Liver (tissue), 9 donors: ENCODE results near the gene RABEP1. TPM values are rescaled to one million over a fixed set of nuclear protein-coding genes. Genes with fewer than 3 reads are reported as not detected.

Experiments used
- DNase-seq: peaks from one replicate; pipeline ENCODE4 v3.0.0-alpha.2; 2017; ENCODE audit warnings: low spot score
- H3K27ac ChIP-seq, 2 donors: one replicate each; pipeline ENCODE4 v1.7.0; 2013; ENCODE audit warnings: inconsistent platforms in 2 of 2, low read length in 2 of 2, control low read depth in 1 of 2, low read depth in 1 of 2, mild to moderate bottlenecking in 1 of 2
- H3K27me3 ChIP-seq, 4 donors: one replicate each; pipeline versions ENCODE4 v1.6.1 to v1.7.0; 2013; ENCODE audit warnings: low read length in 3 of 4, inconsistent platforms in 1 of 4, mild to moderate bottlenecking in 1 of 4, moderate library complexity in 1 of 4; ENCODE audit not compliant: control insufficient read depth in 4 of 4, insufficient read depth in 4 of 4
- H3K36me3 ChIP-seq, 4 donors: one replicate each; pipeline versions ENCODE4 v1.6.1 to v1.7.0; 2013; ENCODE audit warnings: low read length in 3 of 4, mild to moderate bottlenecking in 3 of 4, low read depth in 1 of 4, moderate library complexity in 1 of 4; ENCODE audit not compliant: control insufficient read depth in 4 of 4, insufficient read depth in 3 of 4
- H3K4me1 ChIP-seq, 4 donors: one replicate each; pipeline versions ENCODE4 v1.6.1 to v1.7.0; 2013; ENCODE audit warnings: low read length in 3 of 4, mild to moderate bottlenecking in 3 of 4, moderate library complexity in 1 of 4; ENCODE audit not compliant: control insufficient read depth in 4 of 4, insufficient read depth in 4 of 4
- H3K4me3 ChIP-seq, 3 donors: one replicate each; pipeline versions ENCODE4 v1.6.1 to v1.7.0; 2013; ENCODE audit warnings: low read length in 3 of 3, control low read depth in 1 of 3, low read depth in 1 of 3, mild to moderate bottlenecking in 1 of 3
- H3K9ac ChIP-seq, 2 donors: one replicate each; pipeline ENCODE4 v1.7.0; 2013; ENCODE audit warnings: low read length in 2 of 2, mild to moderate bottlenecking in 2 of 2, moderate library complexity in 2 of 2, control low read depth in 1 of 2, low read depth in 1 of 2
- H3K9me3 ChIP-seq, 4 donors: one replicate each; pipeline versions ENCODE4 v1.6.1 to v1.7.0; 2013; ENCODE audit warnings: low read length in 3 of 4; ENCODE audit not compliant: control insufficient read depth in 4 of 4
- ATF3 ChIP-seq: IDR thresholded peaks from 2 replicates; pipeline ENCODE4 v1.6.1; 2016; ENCODE audit warnings: antibody characterized with exemption
- CTCF ChIP-seq: fragments of 150-350 bp; IDR thresholded peaks from 2 replicates; pipeline ENCODE4 v1.5.1; 2017; ENCODE audit warnings: improper control_type of control experiment, low read depth, low read length; ENCODE audit not compliant: missing input control
- EGR1 ChIP-seq, 2 donors: IDR thresholded peaks; 2 replicates each; pipeline ENCODE4 v1.6.1; 2016 to 2018; ENCODE audit warnings: antibody characterized with exemption in 2 of 2, low read depth in 2 of 2
- FOXA1 ChIP-seq: IDR thresholded peaks from 2 replicates; pipeline ENCODE4 v1.6.1; 2016; ENCODE audit warnings: antibody characterized with exemption
- FOXA2 ChIP-seq: IDR thresholded peaks from 2 replicates; pipeline ENCODE4 v1.6.1; 2016; ENCODE audit warnings: antibody characterized with exemption
- GABPA ChIP-seq, 2 donors: IDR thresholded peaks in 1 of 2; conservative IDR thresholded peaks in 1 of 2; 2 replicates each; pipeline ENCODE4 v1.6.1; 2016; ENCODE audit warnings: antibody characterized with exemption in 2 of 2, mild to moderate bottlenecking in 1 of 2, moderate library complexity in 1 of 2
- HNF4A ChIP-seq, 2 donors: conservative IDR thresholded peaks; 2 replicates each; pipeline ENCODE4 v1.6.1; 2016; ENCODE audit warnings: antibody characterized with exemption in 2 of 2, mild to moderate bottlenecking in 2 of 2
- HNF4G ChIP-seq: IDR thresholded peaks from 2 replicates; pipeline ENCODE4 v1.6.1; 2016; ENCODE audit warnings: antibody characterized with exemption
- JUND ChIP-seq, 2 donors: IDR thresholded peaks; 2 replicates each; pipeline ENCODE4 v1.6.1; 2016; ENCODE audit warnings: antibody characterized with exemption in 2 of 2
- NR2F2 ChIP-seq: IDR thresholded peaks from 2 replicates; pipeline ENCODE4 v1.6.1; 2016; ENCODE audit warnings: antibody characterized with exemption
- RAD21 ChIP-seq, 2 donors: IDR thresholded peaks; 2 replicates each; pipeline ENCODE4 v1.6.1; 2016; ENCODE audit warnings: antibody characterized with exemption in 2 of 2, mild to moderate bottlenecking in 2 of 2
- REST ChIP-seq: IDR thresholded peaks from 2 replicates; pipeline ENCODE4 v1.6.1; 2016; ENCODE audit warnings: antibody characterized with exemption, mild to moderate bottlenecking
- RXRA ChIP-seq, 2 donors: IDR thresholded peaks; 2 replicates each; pipeline ENCODE4 v1.6.1; 2017 to 2018; ENCODE audit warnings: antibody characterized with exemption in 2 of 2, mild to moderate bottlenecking in 1 of 2
- SP1 ChIP-seq: IDR thresholded peaks from 2 replicates; pipeline ENCODE4 v1.6.1; 2018; ENCODE audit warnings: antibody characterized with exemption, mild to moderate bottlenecking
- TAF1 ChIP-seq: conservative IDR thresholded peaks from 2 replicates; pipeline ENCODE4 v1.6.1; 2016; ENCODE audit warnings: antibody characterized with exemption, mild to moderate bottlenecking
- YY1 ChIP-seq: IDR thresholded peaks from 2 replicates; pipeline ENCODE4 v1.6.1; 2016; ENCODE audit warnings: antibody characterized with exemption, mild to moderate bottlenecking
- WGBS: extraction: QIAGEN DNeasy Blood & Tissue Kit; methylation state at CpG from one replicate; pipeline ENCODE4 v1.1.7; 2013; 5-methylcytosine and 5-hydroxymethylcytosine counted together
- polyA plus RNA-seq, 2 donors: library from polyadenylated mRNA; stranded (reverse) in 1 of 2; unstranded in 1 of 2; fragments of 200-250 nt in 1 of 2; fragments of >200 nt in 1 of 2; fragmentation: Nextera tagmentation in 1 of 2; extraction: Ambion mirVana in 1 of 2; gene quantifications; one replicate each; pipeline versions ENCODE4 v1.2.1 to v1.2.3, GENCODE V29; 2013 to 2015
- total RNA-seq, 2 donors: library from RNA; depleted of rRNA; stranded (reverse); fragments of >200 nt; gene quantifications; one replicate each; pipeline ENCODE4 v1.2.3, GENCODE V29; 2014
- TF ChIP-seq, protein P1 (sequence below): IDR thresholded peaks from 2 replicates; pipeline ENCODE4 v1.6.1; 2016; ENCODE audit warnings: antibody characterized with exemption
- TF ChIP-seq, protein P2 (sequence below): IDR thresholded peaks from 2 replicates; pipeline ENCODE4 v1.6.1; 2016; ENCODE audit warnings: antibody characterized with exemption
- donor health status: healthy.
- donor health status: healthy.
- donor health status: healthy.
- donor health status: healthy.
- donor health status: healthy.

Gene RABEP1
- total and polyA plus RNA-seq, 4 donors, result 13.3 to 26.6 (median 20.6) TPM

GRCh38 chr17:5419356-5419958 is 137.4 kb downstream of the RABEP1 start, which contains the start of gene NUP88:
TSS of gene NUP88 (minus strand) at chr17:5419662. CDS start at chr17:5419650, 12 bp downstream.
- DNase-seq, result peak; percentile 93
- WGBS, result under 1% methylated on average over 49 of the region's 49 CpGs
- no peaks in the 10 kb centered on the region for H3K27me3 ChIP-seq
- peak within 1 kb of the TSS; percentile 89 to 96 (median 90) for H3K4me3 ChIP-seq
- H3K36me3 ChIP-seq, result peaks cover 2 to 26% (median 23%) of the 10 kb centered on the region in 4 donors
- H3K27ac ChIP-seq, result peak within 1 kb of the TSS; percentile 98 to 99
- TF ChIP-seq HNF4G, result no peak
- no peak for TF ChIP-seq FOXA1
- TF ChIP-seq REST, result peak; percentile 29
- no peak for TF ChIP-seq RXRA (IDR thresholded peaks at IDR 0.05)
- TF ChIP-seq HNF4A (conservative IDR thresholded peaks at IDR 0.05), result no peak
- no peak for TF ChIP-seq RAD21 (IDR thresholded peaks at IDR 0.05)
- TF ChIP-seq GABPA (IDR thresholded peaks at IDR 0.05 in 1 of 2, conservative IDR thresholded peaks at IDR 0.05 in 1 of 2), result no peak
- TF ChIP-seq JUND (IDR thresholded peaks at IDR 0.05), result no peak
- TF ChIP-seq YY1, result peak; percentile 99
- TF ChIP-seq, protein P1, sequence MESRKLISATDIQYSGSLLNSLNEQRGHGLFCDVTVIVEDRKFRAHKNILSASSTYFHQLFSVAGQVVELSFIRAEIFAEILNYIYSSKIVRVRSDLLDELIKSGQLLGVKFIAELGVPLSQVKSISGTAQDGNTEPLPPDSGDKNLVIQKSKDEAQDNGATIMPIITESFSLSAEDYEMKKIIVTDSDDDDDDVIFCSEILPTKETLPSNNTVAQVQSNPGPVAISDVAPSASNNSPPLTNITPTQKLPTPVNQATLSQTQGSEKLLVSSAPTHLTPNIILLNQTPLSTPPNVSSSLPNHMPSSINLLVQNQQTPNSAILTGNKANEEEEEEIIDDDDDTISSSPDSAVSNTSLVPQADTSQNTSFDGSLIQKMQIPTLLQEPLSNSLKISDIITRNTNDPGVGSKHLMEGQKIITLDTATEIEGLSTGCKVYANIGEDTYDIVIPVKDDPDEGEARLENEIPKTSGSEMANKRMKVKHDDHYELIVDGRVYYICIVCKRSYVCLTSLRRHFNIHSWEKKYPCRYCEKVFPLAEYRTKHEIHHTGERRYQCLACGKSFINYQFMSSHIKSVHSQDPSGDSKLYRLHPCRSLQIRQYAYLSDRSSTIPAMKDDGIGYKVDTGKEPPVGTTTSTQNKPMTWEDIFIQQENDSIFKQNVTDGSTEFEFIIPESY, result no peak
- TF ChIP-seq EGR1 (IDR thresholded peaks at IDR 0.05; ENCODE audit: low read depth in 2 of 2), result no peak
- no peak for TF ChIP-seq TAF1
- TF ChIP-seq ATF3, result no peak
- TF ChIP-seq CTCF, result no peak
- TF ChIP-seq, protein P2, sequence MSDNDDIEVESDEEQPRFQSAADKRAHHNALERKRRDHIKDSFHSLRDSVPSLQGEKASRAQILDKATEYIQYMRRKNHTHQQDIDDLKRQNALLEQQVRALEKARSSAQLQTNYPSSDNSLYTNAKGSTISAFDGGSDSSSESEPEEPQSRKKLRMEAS, result no peak
- TF ChIP-seq NR2F2, result peak; percentile 69
- TF ChIP-seq SP1, result peak; percentile 81
- TF ChIP-seq FOXA2, result no peak
- H3K9ac ChIP-seq, result peak within 1 kb of the TSS; percentile 94 to 98
- H3K4me1 ChIP-seq, result peaks cover 5 to 32% (median 23%) of the 10 kb centered on the region in 4 donors
- H3K9me3 ChIP-seq, result no peaks in the 10 kb centered on the region
